HEK293 (cell line): ENCODE results near the gene NUP35.

Experiments used
- MZF1 ChIP-seq: fragments of 450-650 bp; formaldehyde crosslinking; IDR thresholded peaks from 2 replicates; pipeline ENCODE4 v1.5.1; 2017; ENCODE audit warnings: missing biosample characterization, missing genetic modification characterization, borderline replicate concordance
- REST ChIP-seq: fragments of 450-650 bp; formaldehyde crosslinking; IDR thresholded peaks from 2 replicates; pipeline ENCODE4 v1.5.1; 2016; ENCODE audit warnings: missing biosample characterization, missing genetic modification characterization
- ZNF132 ChIP-seq: fragments of 450-650 bp; formaldehyde crosslinking; IDR thresholded peaks from 2 replicates; pipeline ENCODE4 v1.5.1; 2017; ENCODE audit warnings: missing biosample characterization, missing genetic modification characterization, borderline replicate concordance
- ZNF324 ChIP-seq: fragments of 450-650 bp; formaldehyde crosslinking; IDR thresholded peaks from 2 replicates; pipeline ENCODE4 v1.5.1; 2016; ENCODE audit warnings: missing biosample characterization, missing genetic modification characterization
- ZNF350 ChIP-seq: fragments of 450-650 bp; formaldehyde crosslinking; IDR thresholded peaks from 2 replicates; pipeline ENCODE4 v1.5.0; 2017; ENCODE audit warnings: missing biosample characterization, mild to moderate bottlenecking, missing genetic modification characterization
- ZNF48 ChIP-seq: fragments of 450-650 bp; formaldehyde crosslinking; IDR thresholded peaks from 2 replicates; pipeline ENCODE4 v1.5.1; 2016; ENCODE audit warnings: missing biosample characterization, missing genetic modification characterization
- ZNF544 ChIP-seq: fragments of 450-650 bp; formaldehyde crosslinking; IDR thresholded peaks from 2 replicates; pipeline ENCODE4 v1.5.0; 2017; ENCODE audit warnings: missing biosample characterization, missing genetic modification characterization
- ZNF776 ChIP-seq: fragments of 450-650 bp; formaldehyde crosslinking; IDR thresholded peaks from 2 replicates; pipeline ENCODE4 v1.5.0; 2017; ENCODE audit warnings: missing biosample characterization, missing genetic modification characterization, borderline replicate concordance
- ZSCAN23 ChIP-seq: fragments of 450-650 bp; formaldehyde crosslinking; IDR thresholded peaks from 2 replicates; pipeline ENCODE4 v1.5.1; 2016; ENCODE audit warnings: missing biosample characterization, missing genetic modification characterization
- TF ChIP-seq, protein P1 (sequence below): fragments of 450-650 bp; formaldehyde crosslinking; IDR thresholded peaks from 2 replicates; pipeline ENCODE4 v1.5.1; 2016; ENCODE audit warnings: missing biosample characterization, missing genetic modification characterization
- TF ChIP-seq, protein P2 (sequence below): fragments of 450-650 bp; formaldehyde crosslinking; IDR thresholded peaks from 2 replicates; pipeline ENCODE4 v1.5.1; 2016; ENCODE audit warnings: missing biosample characterization, missing genetic modification characterization
- TF ChIP-seq, protein P3 (sequence below): fragments of 450-650 bp; formaldehyde crosslinking; IDR thresholded peaks from 2 replicates; pipeline ENCODE4 v1.5.1; 2016; ENCODE audit warnings: missing biosample characterization, missing genetic modification characterization

DNA sequence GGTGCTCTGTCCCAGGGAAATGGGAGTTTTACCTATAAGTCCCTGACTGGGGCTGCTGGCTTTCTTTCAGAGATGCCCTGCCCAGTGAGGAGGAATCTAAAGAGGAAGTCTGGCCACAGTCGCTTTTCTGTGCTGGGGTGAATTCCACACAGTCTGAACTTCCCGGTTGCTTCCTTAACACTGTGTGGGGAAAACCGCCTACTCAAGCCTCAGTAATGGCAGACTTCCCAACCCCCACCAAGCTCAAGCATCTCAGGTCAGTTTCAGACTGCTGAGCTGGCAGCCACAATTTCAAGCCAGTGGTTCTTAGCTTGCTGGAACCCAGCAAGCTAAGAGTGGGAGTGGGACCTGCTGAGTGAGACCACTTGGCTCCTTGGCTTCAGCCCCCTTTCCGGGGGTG is 54.9 kb downstream of the NUP35 start:
- TF ChIP-seq ZNF48 (no peak), MZF1 (tag by site-specific recombination) (no peak), ZNF544 (tag by site-specific recombination) (no peak), ZNF350 (tag by site-specific recombination) (no peak), ZNF132 (tag by site-specific recombination) (no peak), REST (tag by site-specific recombination) (no peak), ZNF776 (no peak), ZSCAN23 (no peak), ZNF324 (no peak)
- TF ChIP-seq, protein P1, sequence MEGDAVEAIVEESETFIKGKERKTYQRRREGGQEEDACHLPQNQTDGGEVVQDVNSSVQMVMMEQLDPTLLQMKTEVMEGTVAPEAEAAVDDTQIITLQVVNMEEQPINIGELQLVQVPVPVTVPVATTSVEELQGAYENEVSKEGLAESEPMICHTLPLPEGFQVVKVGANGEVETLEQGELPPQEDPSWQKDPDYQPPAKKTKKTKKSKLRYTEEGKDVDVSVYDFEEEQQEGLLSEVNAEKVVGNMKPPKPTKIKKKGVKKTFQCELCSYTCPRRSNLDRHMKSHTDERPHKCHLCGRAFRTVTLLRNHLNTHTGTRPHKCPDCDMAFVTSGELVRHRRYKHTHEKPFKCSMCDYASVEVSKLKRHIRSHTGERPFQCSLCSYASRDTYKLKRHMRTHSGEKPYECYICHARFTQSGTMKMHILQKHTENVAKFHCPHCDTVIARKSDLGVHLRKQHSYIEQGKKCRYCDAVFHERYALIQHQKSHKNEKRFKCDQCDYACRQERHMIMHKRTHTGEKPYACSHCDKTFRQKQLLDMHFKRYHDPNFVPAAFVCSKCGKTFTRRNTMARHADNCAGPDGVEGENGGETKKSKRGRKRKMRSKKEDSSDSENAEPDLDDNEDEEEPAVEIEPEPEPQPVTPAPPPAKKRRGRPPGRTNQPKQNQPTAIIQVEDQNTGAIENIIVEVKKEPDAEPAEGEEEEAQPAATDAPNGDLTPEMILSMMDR: no peak
- TF ChIP-seq, protein P2, sequence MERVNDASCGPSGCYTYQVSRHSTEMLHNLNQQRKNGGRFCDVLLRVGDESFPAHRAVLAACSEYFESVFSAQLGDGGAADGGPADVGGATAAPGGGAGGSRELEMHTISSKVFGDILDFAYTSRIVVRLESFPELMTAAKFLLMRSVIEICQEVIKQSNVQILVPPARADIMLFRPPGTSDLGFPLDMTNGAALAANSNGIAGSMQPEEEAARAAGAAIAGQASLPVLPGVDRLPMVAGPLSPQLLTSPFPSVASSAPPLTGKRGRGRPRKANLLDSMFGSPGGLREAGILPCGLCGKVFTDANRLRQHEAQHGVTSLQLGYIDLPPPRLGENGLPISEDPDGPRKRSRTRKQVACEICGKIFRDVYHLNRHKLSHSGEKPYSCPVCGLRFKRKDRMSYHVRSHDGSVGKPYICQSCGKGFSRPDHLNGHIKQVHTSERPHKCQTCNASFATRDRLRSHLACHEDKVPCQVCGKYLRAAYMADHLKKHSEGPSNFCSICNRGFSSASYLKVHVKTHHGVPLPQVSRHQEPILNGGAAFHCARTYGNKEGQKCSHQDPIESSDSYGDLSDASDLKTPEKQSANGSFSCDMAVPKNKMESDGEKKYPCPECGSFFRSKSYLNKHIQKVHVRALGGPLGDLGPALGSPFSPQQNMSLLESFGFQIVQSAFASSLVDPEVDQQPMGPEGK (tag by site-specific recombination): no peak
- TF ChIP-seq, protein P3, sequence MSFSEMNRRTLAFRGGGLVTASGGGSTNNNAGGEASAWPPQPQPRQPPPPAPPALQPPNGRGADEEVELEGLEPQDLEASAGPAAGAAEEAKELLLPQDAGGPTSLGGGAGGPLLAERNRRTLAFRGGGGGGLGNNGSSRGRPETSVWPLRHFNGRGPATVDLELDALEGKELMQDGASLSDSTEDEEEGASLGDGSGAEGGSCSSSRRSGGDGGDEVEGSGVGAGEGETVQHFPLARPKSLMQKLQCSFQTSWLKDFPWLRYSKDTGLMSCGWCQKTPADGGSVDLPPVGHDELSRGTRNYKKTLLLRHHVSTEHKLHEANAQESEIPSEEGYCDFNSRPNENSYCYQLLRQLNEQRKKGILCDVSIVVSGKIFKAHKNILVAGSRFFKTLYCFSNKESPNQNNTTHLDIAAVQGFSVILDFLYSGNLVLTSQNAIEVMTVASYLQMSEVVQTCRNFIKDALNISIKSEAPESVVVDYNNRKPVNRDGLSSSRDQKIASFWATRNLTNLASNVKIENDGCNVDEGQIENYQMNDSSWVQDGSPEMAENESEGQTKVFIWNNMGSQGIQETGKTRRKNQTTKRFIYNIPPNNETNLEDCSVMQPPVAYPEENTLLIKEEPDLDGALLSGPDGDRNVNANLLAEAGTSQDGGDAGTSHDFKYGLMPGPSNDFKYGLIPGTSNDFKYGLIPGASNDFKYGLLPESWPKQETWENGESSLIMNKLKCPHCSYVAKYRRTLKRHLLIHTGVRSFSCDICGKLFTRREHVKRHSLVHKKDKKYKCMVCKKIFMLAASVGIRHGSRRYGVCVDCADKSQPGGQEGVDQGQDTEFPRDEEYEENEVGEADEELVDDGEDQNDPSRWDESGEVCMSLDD (tag by site-specific recombination): no peak
